HFFc6 (cell line): Measurements from ENCODE around the gene VAV3. TPM values are rescaled to one million over a fixed set of nuclear protein-coding genes. Genes with fewer than 3 reads are reported as not detected.

Experiments
- DNase-seq: peaks from one replicate; pipeline ENCODE4 v3.0.0-alpha.2; 2018
- H3K27ac Mint-ChIP-seq: 2 replicates; pipeline ENCODE4 v1.8.0; 2020; ENCODE audit warnings: mild to moderate bottlenecking, mixed read lengths
- H3K27me3 Mint-ChIP-seq: 2 replicates; pipeline ENCODE4 v1.8.0; 2021; ENCODE audit warnings: mild to moderate bottlenecking, moderate library complexity, mixed read lengths; ENCODE audit not compliant: insufficient read depth
- H3K36me3 Mint-ChIP-seq: 2 replicates; pipeline ENCODE4 v1.8.0; 2021; ENCODE audit warnings: low read depth, mixed read lengths
- H3K4me1 Mint-ChIP-seq: 2 replicates; pipeline ENCODE4 v1.8.0; 2020; ENCODE audit warnings: low read depth, mixed read lengths
- H3K4me3 Mint-ChIP-seq: 2 replicates; pipeline ENCODE4 v1.8.0; 2020; ENCODE audit warnings: mild to moderate bottlenecking, moderate library complexity, mixed read lengths
- H3K9me3 Mint-ChIP-seq: 2 replicates; pipeline ENCODE4 v1.8.0; 2020; ENCODE audit warnings: mild to moderate bottlenecking, mixed read lengths
- total RNA-seq, 6 experiments: library from RNA; stranded (reverse); fragmentation: NEBNext Ultra II Directional; extraction: Animal tissue kit (Norgen Biotek cat#: 25700); gene quantifications; 2 replicates in 1 of 6; 3 replicates in 5 of 6; pipeline ENCODE4 v1.2.3, GENCODE V29; 2021
- TF ChIP-seq, protein P1 (sequence below): fragments of 200-600 bp; sonication (generic); IDR thresholded peaks from 2 replicates; pipeline ENCODE4 v1.5.0; 2021; ENCODE audit warnings: antibody characterized with exemption, mild to moderate bottlenecking

The VAV3 gene
- total RNA-seq, 6 experiments from 2014 or later: not detected

DNA sequence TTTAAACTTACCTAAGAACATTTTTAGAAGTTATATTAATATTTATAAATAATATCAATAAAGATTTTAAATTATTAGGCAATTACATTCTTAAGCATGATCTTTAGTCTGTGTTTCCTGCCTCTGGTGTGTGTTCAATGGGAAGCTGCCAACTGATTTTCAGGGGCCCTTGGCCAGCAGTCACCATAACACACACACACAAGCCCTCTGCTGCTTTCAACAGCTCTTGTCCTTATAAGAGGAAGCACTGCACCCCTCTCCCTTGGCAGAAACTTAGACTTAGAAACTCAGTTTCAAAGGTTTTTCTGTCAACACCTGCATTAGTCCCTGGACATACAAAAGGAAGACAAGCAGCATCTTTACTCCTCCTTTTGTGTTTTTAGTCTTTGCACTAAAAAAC, 81.4 kb downstream of the VAV3 start:
- TF ChIP-seq, protein P1, sequence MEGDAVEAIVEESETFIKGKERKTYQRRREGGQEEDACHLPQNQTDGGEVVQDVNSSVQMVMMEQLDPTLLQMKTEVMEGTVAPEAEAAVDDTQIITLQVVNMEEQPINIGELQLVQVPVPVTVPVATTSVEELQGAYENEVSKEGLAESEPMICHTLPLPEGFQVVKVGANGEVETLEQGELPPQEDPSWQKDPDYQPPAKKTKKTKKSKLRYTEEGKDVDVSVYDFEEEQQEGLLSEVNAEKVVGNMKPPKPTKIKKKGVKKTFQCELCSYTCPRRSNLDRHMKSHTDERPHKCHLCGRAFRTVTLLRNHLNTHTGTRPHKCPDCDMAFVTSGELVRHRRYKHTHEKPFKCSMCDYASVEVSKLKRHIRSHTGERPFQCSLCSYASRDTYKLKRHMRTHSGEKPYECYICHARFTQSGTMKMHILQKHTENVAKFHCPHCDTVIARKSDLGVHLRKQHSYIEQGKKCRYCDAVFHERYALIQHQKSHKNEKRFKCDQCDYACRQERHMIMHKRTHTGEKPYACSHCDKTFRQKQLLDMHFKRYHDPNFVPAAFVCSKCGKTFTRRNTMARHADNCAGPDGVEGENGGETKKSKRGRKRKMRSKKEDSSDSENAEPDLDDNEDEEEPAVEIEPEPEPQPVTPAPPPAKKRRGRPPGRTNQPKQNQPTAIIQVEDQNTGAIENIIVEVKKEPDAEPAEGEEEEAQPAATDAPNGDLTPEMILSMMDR: no peak
- no peak overlapping the region for H3K27ac Mint-ChIP-seq
- DNase-seq: no peak
- H3K36me3 Mint-ChIP-seq: no peaks in the 10 kb centered on the region
- H3K27me3 Mint-ChIP-seq: no peaks in the 10 kb centered on the region
- H3K4me3 Mint-ChIP-seq: no peak overlapping the region
- no peaks in the 10 kb centered on the region for H3K4me1 Mint-ChIP-seq
- H3K9me3 Mint-ChIP-seq: no peaks in the 10 kb centered on the region

DNA sequence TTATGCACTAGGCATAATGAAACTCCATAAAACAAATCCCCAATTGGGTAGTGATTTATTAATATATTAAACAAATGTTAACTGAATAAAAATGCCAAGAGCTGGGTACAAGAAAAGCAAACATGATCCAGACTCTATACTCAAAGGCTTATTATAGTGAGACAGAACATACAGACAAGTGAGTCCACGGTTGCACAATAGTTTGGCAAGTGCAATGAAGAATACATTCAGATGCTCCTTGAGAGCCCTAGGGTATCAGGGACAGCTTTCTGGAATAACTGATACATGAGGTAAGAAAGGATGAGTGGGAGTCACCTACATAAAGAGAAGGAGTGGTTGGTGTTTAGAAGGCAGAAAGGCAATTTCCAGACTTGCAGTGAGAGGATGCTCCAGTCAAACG, 85.1 kb downstream of the VAV3 start:
- H3K9me3 Mint-ChIP-seq: no peaks in the 10 kb centered on the region
- no peak overlapping the region for H3K27ac Mint-ChIP-seq
- TF ChIP-seq, protein P1: no peak
- DNase-seq: no peak
- H3K27me3 Mint-ChIP-seq: peaks cover 2% of the 10 kb centered on the region; the same call in 1 of the 2 replicates
- no peak overlapping the region for H3K4me3 Mint-ChIP-seq
- H3K36me3 Mint-ChIP-seq: no peaks in the 10 kb centered on the region
- peaks cover 8% of the 10 kb centered on the region for H3K4me1 Mint-ChIP-seq

DNA sequence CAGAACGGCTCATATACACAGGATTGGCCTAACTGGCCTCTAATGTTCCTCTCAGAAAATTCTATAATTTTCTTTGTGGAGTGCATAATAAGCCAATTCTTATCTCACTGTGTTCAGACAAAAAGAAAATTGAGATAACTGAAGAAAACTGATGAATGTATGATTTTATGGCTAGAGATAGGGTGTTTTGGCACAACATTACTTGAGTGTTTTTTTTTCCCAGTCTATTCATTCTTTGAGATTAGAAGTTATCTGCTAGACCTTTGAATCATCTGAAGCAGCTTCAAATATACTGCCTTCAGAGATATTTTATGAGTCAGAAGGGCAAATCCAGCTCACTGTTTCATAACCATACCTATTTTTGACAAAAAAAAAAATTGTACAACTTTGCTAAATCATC, 85.6 kb downstream of the VAV3 start:
- Mint-ChIP-seq H3K36me3 (no peaks in the 10 kb centered on the region), H3K4me3 (no peak overlapping the region), H3K27ac (no peak overlapping the region), H3K27me3 (peaks cover 2% of the 10 kb centered on the region; the same call in 1 of the 2 replicates), H3K4me1 (peaks cover 8% of the 10 kb centered on the region), H3K9me3 (no peaks in the 10 kb centered on the region)
- DNase-seq: no peak
- TF ChIP-seq, protein P1: no peak

DNA sequence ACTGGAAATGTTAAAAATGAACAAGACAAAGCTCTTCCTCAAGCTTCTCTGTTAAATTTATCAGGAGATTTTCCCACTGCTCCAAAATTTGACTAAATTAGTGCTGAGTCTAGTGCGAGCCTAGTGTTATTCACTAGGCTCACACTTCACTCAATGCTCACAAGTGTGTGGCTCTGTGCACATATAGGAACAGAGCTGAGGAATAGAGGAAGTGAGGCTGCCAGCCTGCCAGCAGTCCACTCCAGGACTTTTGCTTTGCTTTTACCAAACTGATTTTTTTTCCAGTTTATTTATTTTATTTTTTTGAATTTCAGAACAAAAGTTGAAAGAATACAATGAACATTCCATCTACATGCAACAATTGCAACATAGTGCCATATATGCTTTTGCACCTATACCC, 87.2 kb downstream of the VAV3 start:
- no peak for DNase-seq
- Mint-ChIP-seq H3K4me1 (peaks cover 8% of the 10 kb centered on the region), H3K27ac (no peak overlapping the region), H3K4me3 (no peak overlapping the region), H3K27me3 (peaks cover 2% of the 10 kb centered on the region; the same call in 1 of the 2 replicates), H3K36me3 (no peaks in the 10 kb centered on the region), H3K9me3 (no peaks in the 10 kb centered on the region)
- TF ChIP-seq, protein P1: no peak

DNA sequence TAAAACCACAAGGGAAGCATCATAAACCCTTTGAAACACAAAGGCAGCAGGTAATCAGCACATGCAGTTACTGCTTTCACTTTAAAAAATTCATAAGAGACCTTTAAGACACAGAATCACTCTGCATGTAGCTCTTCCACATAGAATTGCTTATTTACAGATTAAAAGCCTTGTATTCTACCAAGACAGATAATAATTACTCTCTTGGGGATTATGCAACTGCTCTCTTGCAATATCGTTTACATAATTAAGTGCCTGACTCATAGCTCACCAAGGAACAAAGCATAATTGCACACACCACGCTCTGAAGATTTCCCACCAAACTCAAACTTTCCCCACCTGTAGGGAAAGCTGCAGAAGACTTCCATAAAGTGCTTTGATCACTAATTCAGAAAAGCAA, 87.9 kb downstream of the VAV3 start:
- Mint-ChIP-seq H3K27ac (no peak overlapping the region), H3K4me3 (no peak overlapping the region), H3K9me3 (no peaks in the 10 kb centered on the region), H3K27me3 (peaks cover 2% of the 10 kb centered on the region; the same call in 1 of the 2 replicates), H3K4me1 (peaks cover 8% of the 10 kb centered on the region), H3K36me3 (no peaks in the 10 kb centered on the region)
- DNase-seq: no peak
- TF ChIP-seq, protein P1: no peak

DNA sequence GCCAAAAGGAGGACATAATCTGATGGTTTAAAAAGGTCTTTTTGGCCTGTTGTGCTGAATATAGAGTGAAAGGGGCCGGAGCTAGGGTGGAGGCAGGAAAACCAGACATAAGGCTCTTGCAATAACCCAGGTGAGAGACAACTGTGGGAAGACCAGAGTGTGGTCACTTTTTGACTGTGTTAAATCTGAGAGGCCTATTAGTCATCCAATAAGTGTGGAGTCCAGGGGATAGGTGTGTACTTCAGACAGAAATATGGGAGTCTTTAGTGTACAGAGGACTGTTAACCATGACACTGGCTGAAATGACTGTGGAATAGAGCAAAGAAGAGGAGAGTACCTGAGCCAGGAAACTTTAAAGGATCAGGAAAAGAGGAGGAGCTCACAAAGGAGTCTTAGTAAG, 89.3 kb downstream of the VAV3 start:
- H3K9me3 Mint-ChIP-seq: no peaks in the 10 kb centered on the region
- DNase-seq: no peak
- no peak overlapping the region for H3K27ac Mint-ChIP-seq

More for the DNA sequence above, 89.3 kb downstream of the VAV3 start:
- H3K27me3 Mint-ChIP-seq: peaks cover 2% of the 10 kb centered on the region; the same call in 1 of the 2 replicates
- TF ChIP-seq, protein P1: no peak
- H3K36me3 Mint-ChIP-seq: no peaks in the 10 kb centered on the region
- H3K4me3 Mint-ChIP-seq: no peak overlapping the region
- H3K4me1 Mint-ChIP-seq: peaks cover 8% of the 10 kb centered on the region
